ENCODE results near the gene SHISA6. TPM values are rescaled to one million over a fixed set of nuclear protein-coding genes. Genes with fewer than 3 reads are reported as not detected.

Gene SHISA6
- total RNA-seq, 2 donors from 2014 or later, result 0.26 to 0.62 TPM

DNA sequence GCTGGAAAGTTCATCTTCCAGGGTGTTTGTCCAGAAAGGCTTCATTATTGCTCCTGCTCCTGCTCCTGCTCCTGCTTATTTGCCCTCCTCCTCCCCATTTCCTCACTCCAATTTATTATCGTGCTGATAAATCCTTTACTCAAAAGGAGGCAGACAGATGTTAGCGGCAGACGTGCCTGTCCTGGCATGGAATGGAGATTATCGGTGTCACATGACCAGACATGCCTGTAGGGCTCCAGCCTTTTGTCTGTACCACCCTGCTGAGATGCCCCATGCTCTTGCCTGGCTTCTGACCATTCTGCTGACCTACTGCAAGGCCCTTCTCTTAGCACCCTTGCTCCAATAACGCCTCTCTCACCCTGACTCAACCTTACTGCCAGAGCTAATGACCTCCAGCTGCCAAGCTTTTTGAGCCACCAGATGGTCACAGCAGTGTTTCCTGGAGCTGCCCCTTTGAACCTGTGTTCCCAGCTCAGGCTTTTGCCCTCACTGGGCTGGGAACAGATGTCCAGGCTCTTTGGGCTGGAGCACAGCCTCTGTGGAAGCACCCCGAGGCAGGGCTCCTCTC lies 370.1 kb downstream of the SHISA6 start:
- intact Hi-C loops (cut with DNase I), result no loop called here
- no peak for ATAC-seq

DNA sequence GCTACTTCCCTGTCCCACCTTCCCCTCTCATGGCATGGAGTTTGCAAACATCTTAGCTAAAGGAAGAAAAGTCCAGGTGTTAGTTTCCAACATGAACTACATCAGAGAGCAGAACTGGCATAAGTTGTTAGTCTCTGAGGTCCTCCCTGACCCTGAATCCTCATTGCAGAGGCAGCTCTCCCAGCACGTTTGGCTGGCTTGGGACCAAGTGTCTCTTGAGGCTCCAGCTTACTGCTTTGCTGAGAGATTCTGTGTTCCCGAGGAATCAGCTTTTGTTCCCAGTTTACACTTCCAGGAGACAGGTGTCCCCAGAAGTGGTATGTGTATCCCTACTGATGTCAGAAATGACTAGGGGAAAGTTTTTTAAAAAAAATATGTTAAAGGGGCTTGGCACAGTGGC lies 371.9 kb downstream of the SHISA6 start:
- no peak for ATAC-seq
- DNase-seq, result no peak
- intact Hi-C loops (cut with DNase I), result no loop called here

More for the DNA sequence above, 370.1 kb downstream of the SHISA6 start:
- DNase-seq, result no peak
